GM18907 (cell line): Measurements from ENCODE around the gene GPR107.

Source experiments
- ATAC-seq: cut with Tn5 transposase; IDR thresholded peaks from one replicate; pipeline ENCODE4 v1.9.1; 2021; ENCODE audit warnings: mild to moderate bottlenecking, moderate library complexity; ENCODE audit not compliant: unreplicated experiment

GPR107 gene

DNA sequence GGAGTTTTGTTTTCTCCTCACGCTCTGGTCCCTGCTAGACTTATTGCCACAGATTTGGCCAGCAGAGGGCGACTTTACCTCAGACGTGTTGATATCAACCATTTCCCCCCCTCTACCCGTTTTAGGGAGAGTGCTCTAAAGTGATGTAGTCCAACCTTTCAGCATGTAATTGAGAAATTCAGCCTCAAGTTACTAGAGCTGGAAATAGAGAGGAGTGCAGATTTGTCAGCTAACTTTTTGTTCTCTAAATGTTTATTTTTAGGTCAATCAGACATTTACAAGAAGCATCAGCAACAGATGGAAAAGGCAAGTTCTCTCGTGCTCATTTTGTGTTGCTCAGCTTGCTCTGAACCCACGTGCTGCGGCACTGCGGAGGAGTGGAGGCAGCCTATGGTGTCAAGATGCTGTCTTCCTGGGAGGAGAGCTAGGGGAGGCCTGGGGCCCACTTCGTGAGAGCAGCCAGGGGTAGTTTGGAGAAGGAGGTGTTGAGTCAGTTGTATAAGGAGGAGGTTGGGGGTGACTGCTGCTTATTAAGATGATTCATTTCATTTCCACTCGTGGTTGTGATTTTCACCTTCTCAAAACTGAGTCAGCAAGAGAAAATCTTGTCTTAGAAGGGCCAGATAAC is 53.6 kb downstream of the GPR107 start:
- peak; percentile 48 for ATAC-seq

DNA sequence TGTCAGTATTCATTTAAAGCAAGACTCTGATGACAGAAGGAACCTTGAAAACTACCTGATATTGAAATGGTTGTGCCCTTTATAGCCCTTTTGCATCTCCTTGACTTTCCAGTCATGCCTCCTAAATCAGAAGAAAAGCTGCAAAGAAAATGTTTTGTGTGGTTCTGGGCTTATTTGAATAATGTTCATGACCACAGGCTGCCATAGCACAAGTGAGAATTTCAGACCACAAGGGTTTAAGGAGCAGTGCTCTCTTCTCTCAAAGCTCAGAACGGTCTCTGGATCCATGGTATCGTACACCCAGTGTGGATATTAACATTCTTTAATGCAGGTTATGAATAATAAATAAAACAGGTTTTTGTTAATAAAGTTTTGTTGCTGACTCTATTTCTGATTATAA is 54.2 kb downstream of the GPR107 start:
- ATAC-seq = no peak

- no peak for ATAC-seq
Measured at GRCh38 chr9:130110166-130110565, 56.5 kb downstream of the GPR107 start.

DNA sequence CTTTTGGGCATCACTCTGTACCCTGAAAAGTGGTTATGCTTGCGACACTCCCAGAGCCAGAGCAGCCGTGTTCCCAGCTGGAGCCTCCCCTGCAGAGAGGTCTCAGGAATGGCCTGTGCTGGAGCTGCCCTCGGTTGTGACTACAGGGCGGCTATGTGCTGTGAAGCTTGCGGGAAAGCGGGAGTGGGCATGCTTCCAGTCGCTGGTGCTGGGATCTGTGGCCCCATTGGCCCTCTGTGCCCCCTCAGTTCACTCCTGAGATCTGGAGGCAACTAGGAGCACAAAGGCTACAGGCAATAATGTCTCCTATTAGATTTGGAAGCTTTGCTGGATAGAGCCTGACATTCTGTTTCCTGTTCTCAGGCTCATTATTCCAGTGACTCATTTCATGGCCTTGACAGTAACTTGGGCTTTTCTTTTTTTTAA is 56.9 kb downstream of the GPR107 start:
- no peak for ATAC-seq

- ATAC-seq = no peak
Measured at GRCh38 chr9:130111786-130112537, 58.3 kb downstream of the GPR107 start.

GRCh38 chr9:130112538-130113151 is 58.9 kb downstream of the GPR107 start:
- ATAC-seq = no peak

DNA sequence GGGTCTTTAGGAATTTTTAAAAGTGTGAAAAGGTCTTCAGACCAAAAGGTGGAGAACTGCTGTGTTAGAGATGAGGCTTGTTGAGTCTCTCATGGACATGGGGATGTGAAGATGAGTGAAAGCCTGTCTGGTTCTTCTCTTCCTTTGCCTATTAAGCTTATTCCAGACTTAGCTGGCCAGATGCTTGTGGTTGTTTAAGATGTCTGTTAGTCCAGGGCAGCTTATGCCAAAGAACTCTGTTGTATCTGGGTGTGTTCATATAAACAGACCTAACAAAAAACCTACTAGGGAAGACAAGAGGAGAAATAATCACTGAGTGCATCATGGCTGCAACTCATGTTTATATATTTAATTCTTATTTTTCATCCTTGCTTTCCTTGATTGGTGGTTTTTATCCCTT is 61.0 kb downstream of the GPR107 start:
- no peak for ATAC-seq

- ATAC-seq = no peak
Measured at GRCh38 chr9:130116346-130116745, 62.6 kb downstream of the GPR107 start.

DNA sequence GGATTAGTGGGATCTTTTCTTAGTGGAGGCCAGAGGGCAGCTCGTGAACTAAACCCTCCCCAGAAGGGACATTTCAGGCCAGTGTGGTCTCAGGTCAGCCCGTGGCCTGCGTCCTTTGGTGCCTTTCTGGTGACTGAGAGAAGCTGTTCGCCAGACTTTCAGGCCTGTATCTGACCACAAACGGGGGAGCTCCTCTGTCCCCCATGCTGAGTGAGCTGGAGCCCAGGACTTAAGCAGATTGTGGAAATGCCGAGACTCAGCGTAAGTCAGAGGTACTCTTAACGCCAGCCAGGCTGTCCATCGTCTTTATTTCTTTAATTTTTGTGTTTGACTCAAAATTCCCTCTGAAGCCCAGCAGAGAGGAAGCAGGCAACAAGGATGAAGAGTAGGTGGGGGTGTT is 63.7 kb downstream of the GPR107 start:
- ATAC-seq = no peak

DNA sequence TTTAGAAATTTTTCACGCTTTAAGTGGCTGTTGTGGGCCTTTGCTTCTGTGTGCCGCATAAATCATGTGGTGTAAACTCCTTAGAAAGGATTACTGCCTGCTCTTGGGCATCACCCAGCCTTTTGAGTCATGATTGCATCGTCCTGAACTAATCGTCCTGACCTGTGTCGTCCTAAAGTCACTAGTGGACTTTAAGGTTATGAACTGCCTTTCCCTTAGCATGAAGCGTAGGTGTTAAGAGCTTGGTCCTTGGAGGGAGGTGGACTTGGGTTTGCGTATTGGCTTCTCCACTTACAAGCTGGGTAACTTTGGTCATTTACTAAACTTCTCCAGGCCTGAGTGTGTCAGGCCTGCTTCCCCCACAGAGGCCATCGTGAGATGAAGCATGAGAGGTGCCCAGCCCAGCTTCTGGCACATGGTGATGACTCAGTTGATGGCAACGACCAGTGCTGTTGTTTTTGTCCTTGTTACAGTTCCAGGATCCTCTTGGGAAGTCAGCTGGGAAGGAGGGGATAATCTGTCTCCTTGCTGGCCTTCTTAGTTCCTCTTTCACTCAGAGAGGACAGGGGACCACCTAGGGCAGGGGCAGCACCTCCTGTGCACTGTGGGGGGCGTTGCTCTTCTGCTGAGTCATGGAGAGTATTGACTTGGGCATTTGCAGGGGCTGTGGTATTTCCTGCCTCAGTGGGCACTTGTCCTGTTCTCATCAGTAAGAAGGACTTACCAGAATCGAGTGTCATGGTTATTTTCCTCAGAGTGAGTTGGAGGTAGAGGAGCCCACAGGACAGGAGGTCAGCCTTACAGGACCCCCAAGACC is 64.3 kb downstream of the GPR107 start:
- no peak for ATAC-seq

- no peak for ATAC-seq
Measured at GRCh38 chr9:130118841-130119518, 65.3 kb downstream of the GPR107 start.

DNA sequence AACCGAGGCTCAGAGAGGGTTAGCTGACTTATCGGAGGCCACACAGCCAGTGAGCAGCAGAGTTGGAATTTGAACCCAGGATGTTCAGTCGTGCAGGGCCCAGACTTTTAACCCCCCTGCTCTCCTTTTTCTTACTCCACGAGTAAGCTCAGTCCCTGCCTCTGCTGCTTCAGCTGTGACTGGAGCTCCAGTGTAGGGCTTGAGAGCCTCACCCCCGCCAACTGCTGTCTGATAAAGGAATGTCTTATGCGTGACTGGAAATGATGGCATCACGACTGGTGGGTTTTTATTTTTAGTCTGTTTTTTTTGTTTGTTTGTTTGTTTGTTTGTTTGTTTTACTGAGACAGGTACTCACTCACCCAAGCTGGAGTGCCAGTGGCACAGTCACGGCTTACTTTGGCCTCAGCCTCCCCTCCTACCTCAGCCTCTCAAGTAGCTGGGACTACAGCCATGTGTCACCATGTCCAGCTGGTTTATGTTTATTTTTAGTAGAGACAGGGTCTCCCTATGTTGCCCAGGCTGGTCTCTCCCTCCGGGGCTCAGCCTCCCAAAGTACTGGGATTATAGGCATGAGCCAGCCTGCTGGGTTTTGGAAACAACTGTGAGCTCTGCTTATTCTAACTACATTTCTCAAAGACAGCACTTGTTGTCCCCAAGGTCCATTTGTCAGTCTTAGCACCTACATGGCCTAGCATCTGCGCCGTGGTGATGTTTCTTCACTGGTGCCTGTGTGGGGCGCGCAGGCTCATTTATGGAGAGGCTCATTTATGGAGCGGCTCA is 66.0 kb downstream of the GPR107 start:
- ATAC-seq = no peak

GRCh38 chr9:130120299-130120587 is 66.5 kb downstream of the GPR107 start:
- ATAC-seq = no peak

DNA sequence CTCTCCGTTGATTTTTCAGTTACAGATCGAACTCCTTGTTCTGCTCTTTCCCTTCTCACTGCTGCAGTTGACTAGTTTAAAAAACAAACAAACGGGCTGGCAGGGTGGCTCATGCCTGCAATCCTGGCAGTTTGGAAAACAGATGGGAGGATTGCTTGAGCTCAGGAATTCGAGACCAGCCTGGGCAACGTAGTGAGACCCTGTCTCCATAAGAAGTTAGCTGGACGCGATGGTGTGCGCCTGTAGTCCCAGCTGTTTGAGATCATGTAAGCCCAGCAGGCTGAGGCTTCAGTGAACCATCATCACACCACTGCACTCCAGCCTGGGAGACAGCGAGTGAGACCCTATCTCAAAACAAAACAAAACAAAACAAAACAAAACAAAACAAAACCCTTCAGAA is 67.1 kb downstream of the GPR107 start:
- ATAC-seq = no peak

DNA sequence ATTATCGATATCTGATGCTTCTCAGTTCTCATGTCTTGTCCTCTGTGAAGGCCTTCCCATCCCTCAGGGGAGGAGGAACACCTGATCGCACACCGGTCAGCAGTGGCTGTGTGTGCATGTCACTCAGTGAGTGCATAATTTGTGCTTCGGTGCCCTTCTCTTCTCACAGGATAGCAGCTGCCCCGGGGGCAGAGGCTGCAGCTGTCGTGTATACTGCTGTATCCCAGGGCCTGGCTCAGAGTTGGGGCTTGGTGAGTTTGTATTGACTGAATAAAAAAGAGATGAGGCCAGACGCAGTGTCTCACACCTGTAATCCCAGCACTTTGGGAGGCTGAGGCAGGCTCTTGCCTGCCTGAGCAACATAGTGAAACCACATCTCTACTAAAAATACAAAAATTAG is 68.8 kb downstream of the GPR107 start:
- ATAC-seq = no peak

DNA sequence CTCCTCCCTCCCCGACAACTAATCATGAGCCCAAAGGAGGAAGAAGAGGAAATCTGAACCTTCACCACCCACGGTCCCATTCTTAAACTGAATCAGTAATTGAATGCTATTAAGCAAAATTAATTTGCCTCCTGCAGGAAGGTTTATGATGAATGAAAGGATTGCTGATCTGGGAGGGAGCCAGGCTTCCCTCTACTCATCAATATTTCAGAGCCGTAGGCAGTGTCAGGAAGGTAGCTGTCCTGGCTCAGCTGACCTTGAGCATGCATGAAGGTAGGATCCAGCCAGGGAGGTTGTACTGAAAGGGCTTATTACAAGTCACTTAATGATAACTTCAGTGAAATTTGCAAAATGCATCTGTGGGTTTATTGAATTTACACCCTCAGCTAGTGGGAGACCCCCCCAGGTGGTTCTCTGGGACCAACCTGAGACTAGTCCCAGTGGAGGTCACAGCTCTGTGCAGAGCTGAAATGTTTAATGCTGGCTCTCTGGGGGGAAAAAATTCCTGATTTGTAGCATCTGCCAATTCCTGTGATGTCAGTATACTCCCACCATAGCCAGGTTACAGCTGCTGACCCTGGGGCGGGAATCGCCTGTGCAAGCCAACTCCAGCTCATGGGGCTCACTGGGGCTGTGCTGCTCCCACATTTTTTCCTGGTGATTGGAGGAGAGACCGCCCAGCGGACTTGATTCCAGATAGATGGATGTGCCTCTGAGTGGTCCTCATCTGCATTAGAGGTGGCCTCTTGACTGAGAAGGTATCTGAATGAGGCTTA is 70.6 kb downstream of the GPR107 start:
- ATAC-seq = no peak

GRCh38 chr9:130126721-130127433 is 73.2 kb downstream of the GPR107 start:
- no peak for ATAC-seq

GRCh38 chr9:130128251-130128650 is 74.5 kb downstream of the GPR107 start:
- ATAC-seq = peak; percentile 72
